Measurements from ENCODE around the gene PIGA.
"Not testable (repeated sequence)": the region's sequence is repeated elsewhere in the genome, so short reads cannot be mapped to it uniquely, and the experiment has no call there.

DNA sequence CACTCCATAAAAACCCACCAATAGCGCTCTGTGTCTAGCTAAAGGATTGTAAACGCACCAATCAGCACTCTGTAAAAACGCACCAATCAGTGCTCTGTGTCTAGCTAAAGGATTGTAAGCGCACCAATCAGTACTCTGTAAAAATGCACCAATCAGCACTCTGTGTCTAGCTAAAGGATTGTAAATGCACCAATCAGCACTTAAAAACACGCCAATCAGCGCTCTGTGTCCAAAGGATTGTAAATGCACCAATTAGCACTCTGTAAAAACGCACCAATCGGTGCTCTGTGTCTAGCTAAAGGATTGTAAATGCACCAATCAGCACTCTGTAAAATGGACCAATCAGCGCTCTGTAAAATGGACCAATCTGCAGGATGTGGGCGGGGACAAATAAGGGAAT, 62.0 kb downstream of the PIGA start:
- TF ChIP-seq POLR2A (IDR thresholded peaks at IDR 0.05) = not testable (repeated sequence)
- TF ChIP-seq, protein P1, sequence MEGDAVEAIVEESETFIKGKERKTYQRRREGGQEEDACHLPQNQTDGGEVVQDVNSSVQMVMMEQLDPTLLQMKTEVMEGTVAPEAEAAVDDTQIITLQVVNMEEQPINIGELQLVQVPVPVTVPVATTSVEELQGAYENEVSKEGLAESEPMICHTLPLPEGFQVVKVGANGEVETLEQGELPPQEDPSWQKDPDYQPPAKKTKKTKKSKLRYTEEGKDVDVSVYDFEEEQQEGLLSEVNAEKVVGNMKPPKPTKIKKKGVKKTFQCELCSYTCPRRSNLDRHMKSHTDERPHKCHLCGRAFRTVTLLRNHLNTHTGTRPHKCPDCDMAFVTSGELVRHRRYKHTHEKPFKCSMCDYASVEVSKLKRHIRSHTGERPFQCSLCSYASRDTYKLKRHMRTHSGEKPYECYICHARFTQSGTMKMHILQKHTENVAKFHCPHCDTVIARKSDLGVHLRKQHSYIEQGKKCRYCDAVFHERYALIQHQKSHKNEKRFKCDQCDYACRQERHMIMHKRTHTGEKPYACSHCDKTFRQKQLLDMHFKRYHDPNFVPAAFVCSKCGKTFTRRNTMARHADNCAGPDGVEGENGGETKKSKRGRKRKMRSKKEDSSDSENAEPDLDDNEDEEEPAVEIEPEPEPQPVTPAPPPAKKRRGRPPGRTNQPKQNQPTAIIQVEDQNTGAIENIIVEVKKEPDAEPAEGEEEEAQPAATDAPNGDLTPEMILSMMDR (IDR thresholded peaks at IDR 0.05) = not testable (repeated sequence)
